ENCODE data around the gene PNRC1. TPM values are rescaled to one million over a fixed set of nuclear protein-coding genes. Genes with fewer than 3 reads are reported as not detected.
A peak's percentile ranks its signal among the peaks of the same experiment; 100 is the strongest.
"Not testable (repeated sequence)": the region's sequence is repeated elsewhere in the genome, so short reads cannot be mapped to it uniquely, and the experiment has no call there.

PNRC1 gene
- total RNA-seq, 8 experiments from 2014 or later = 39.4 to 201 (median 62.8) TPM

DNA sequence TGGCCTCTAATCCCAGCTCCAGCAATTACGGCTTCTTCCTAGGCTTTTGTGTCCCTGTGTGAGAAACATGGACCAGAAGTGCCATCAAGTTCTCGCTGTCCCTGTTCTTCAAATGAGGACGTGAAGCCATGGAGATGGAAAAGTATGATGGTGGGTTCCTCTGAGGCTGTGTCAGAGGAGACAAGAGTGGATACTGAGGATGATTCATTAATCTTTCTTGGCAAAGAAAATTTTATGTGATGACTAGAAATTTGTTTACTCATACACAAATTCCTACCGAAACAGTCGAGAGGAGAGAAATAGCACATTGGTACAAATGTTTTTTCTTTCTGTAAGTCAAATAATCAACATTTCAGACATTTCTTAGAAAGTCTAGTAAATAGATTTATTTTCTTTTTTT lies 35.0 kb upstream of the PNRC1 start:
- ATAC-seq (replicated peaks in 6 of 8) = no peak
- H3K27ac ChIP-seq = no peak overlapping the region
- H3K4me1 ChIP-seq (replicated peaks in 1 of 2) = no peaks in the 10 kb centered on the region
- no peak overlapping the region for H3K4me3 ChIP-seq
- 33 to 100% (median 79%) methylated on average over 1 to 5 of the region's 5 CpGs for WGBS, 10 experiments
- in situ Hi-C loops (cut with MboI; ENCODE audit: low pct_unique_long_range_greater_than_20kb in 2 of 9, low sequenced_read_pairs in 9 of 9, unreplicated experiment in 9 of 9) = no loop called here

DNA sequence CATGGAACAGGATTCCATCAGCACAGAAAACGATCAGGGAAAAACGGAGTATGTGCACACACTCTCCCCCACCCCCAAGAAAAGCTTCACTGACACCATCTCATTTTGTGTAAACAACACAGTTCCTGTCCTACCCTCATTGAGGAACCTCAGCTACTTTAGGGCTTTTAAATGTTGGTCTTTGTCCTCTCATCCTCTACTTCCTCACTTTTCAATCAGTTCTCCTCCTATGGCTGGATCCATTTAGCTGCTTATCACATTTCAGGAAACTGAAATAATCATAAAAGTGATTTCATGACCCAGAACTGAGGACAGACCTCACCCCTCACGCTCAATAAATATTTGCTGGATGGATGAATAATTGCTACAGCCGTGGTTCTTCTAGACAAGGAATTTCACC lies 33.1 kb upstream of the PNRC1 start:
- WGBS, 10 experiments = 40 to 86% (median 80%) methylated on average over 1 to 4 of the region's 4 CpGs; no CpG with 5 or more reads in 1 of the 10 experiments
- H3K4me1 ChIP-seq (replicated peaks in 1 of 2) = no peaks in the 10 kb centered on the region
- no peak overlapping the region for H3K27ac ChIP-seq
- no peak overlapping the region for H3K4me3 ChIP-seq
- no peak for ATAC-seq (replicated peaks in 6 of 8)
- in situ Hi-C loops (cut with MboI; ENCODE audit: low pct_unique_long_range_greater_than_20kb in 2 of 9, low sequenced_read_pairs in 9 of 9, unreplicated experiment in 9 of 9) = no loop called here

DNA sequence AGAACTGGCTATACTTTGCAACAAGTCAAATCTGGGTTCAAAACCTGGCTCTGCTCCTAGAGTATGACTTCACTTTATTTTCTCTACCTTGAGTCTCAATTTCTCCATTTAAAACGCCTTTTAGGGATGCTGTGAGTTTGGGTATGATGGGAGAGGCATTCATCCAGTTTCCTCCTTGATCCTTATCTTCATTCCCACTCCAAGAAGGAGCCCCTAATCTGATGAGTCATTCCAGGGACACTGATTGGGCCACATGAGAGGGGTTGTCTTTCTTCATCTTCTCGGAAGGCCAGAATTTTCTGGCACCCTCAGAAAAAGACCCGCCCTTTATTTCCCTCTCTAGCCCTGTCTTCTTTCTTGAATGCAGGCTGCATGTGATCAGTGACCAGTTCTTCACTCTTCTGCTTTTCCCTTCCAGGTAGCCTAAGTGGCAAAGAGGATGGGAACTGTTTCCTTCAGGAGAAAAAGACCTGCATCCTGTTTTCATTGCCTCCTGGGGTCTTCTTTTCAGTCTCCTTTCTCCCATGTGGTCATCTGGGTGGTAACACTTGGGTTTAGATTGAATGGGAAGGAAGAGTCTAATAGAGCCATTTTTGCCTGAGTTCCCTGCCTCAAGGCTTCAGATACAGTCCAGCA lies 32.1 kb upstream of the PNRC1 start:
- peak in 3 of 8 experiments; percentile 12 to 50 (median 47) for ATAC-seq (replicated peaks in 6 of 8)
- WGBS, 10 experiments = 43 to 100% (median 91%) methylated on average over 1 to 3 of the region's 3 CpGs; no CpG with 5 or more reads in 4 of the 10 experiments
- H3K27ac ChIP-seq = no peak overlapping the region
- in situ Hi-C loops (cut with MboI; ENCODE audit: low pct_unique_long_range_greater_than_20kb in 2 of 9, low sequenced_read_pairs in 9 of 9, unreplicated experiment in 9 of 9) = no loop called here
- H3K4me1 ChIP-seq (replicated peaks in 1 of 2) = no peaks in the 10 kb centered on the region
- no peak overlapping the region for H3K4me3 ChIP-seq

DNA sequence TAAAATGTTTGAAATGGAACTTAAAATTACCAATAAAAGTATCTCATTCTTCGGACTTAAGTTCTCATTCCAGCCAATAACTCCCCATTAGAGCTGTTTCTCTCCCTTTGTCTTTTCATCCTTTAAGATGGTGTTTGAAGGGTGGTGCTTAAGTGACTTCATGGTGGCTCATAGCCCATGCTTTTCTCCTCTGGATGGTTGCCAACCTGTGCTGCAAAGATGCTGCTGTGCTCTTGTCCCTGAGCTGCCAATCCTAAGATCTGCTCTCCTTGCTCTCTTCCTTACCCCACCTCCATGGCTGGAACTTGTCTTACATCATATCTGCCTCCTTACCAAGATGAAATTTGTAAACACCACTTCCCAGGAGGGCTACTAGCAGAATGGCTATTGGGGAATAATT lies 31.6 kb upstream of the PNRC1 start:
- 17 to 83% (median 69%) methylated on average over 1 of the region's 1 CpG; no CpG with 5 or more reads in 6 of the 10 experiments for WGBS, 10 experiments

DNA sequence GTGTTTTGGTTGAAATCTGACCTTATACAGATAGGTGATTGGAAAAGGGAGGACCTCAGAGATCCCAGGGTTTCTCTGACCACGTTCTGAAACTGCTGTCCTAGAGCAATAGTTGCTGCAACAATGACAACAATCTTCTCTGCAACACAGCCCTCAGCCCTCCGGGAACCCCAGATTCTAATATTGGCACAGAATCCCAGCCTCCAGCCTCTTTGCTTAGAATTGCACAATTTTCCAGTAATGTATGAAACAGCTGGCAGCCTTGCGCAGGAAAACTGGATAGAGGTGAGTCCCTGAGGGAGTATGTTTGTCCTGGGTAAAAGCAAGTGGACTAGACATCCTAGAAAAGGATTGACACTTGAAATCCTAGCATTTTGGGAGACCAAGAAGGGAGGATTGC lies 30.4 kb upstream of the PNRC1 start:
- H3K4me3 ChIP-seq = no peak overlapping the region
- no peak overlapping the region for H3K27ac ChIP-seq
- peak in 3 of 8 experiments; percentile 66 to 77 (median 72) for ATAC-seq (replicated peaks in 6 of 8)
- in situ Hi-C loops (cut with MboI; ENCODE audit: low pct_unique_long_range_greater_than_20kb in 2 of 9, low sequenced_read_pairs in 9 of 9, unreplicated experiment in 9 of 9) = no loop called here
- no peaks in the 10 kb centered on the region for H3K4me1 ChIP-seq (replicated peaks in 1 of 2)
- WGBS, 10 experiments = 0 to 100% (median 68%) methylated on average over 1 to 3 of the region's 3 CpGs; no CpG with 5 or more reads in 2 of the 10 experiments

More for the DNA sequence above, 31.6 kb upstream of the PNRC1 start:
- H3K4me1 ChIP-seq (replicated peaks in 1 of 2) = no peaks in the 10 kb centered on the region
- H3K4me3 ChIP-seq = no peak overlapping the region
- in situ Hi-C loops (cut with MboI; ENCODE audit: low pct_unique_long_range_greater_than_20kb in 2 of 9, low sequenced_read_pairs in 9 of 9, unreplicated experiment in 9 of 9) = no loop called here
- no peak overlapping the region for H3K27ac ChIP-seq
- ATAC-seq (replicated peaks in 6 of 8) = peak in 3 of 8 experiments; percentile 16 to 39 (median 30)

DNA sequence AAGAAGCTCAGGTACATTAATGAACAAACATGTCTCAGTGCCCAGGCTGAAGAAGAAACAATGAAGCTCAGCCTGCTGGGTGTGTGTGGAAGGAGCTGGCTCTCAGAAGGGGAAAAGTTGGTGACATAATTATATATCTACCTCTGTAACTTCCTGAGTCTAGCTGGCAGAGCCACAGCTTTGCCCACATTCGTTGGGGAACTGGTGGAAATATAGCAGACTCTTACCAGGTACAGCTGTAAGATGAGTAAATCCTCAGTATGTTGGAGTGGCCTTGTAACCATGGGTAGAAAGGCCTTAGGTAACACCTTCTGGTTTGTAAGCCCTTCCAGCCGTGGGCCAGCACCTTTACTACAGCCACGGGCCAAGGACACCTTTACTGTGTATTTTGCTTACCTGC lies 29.9 kb upstream of the PNRC1 start:
- WGBS, 10 experiments = 0 to 100% (median 78%) methylated on average over 1 to 3 of the region's 3 CpGs; no CpG with 5 or more reads in 2 of the 10 experiments
- in situ Hi-C loops (cut with MboI; ENCODE audit: low pct_unique_long_range_greater_than_20kb in 2 of 9, low sequenced_read_pairs in 9 of 9, unreplicated experiment in 9 of 9) = no loop called here
- no peak for ATAC-seq (replicated peaks in 6 of 8)
- Histone ChIP-seq H3K4me3 (no peak overlapping the region), H3K27ac (no peak overlapping the region), H3K4me1 (replicated peaks in 1 of 2) (no peaks in the 10 kb centered on the region)

DNA sequence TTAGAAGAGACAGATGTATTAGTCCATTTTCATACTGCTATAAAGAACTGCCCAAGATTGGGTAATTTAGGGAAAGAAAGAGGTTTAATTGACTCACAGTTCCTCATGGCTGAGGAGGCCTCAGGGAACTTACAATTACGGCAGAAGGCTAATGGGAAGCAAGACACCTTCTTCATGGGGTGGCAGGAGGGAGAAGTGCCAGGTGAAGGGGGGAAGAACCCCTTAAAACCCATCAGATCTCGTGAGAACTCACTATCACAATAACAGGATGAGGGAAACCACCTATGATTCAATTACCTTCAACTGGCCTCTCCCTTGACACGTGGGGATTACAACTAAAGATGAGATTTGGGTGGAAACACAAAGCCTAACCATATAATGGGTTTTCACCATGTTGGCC lies 28.9 kb upstream of the PNRC1 start:
- no peak overlapping the region for H3K27ac ChIP-seq
- H3K4me1 ChIP-seq (replicated peaks in 1 of 2) = no peaks in the 10 kb centered on the region
- no peak overlapping the region for H3K4me3 ChIP-seq
- 0 to 75% (median 69%) methylated on average over 1 of the region's 3 CpGs; no CpG with 5 or more reads in 6 of the 10 experiments for WGBS, 10 experiments
- ATAC-seq (replicated peaks in 6 of 8) = no peak
- in situ Hi-C loops (cut with MboI; ENCODE audit: low pct_unique_long_range_greater_than_20kb in 2 of 9, low sequenced_read_pairs in 9 of 9, unreplicated experiment in 9 of 9) = no loop called here

DNA sequence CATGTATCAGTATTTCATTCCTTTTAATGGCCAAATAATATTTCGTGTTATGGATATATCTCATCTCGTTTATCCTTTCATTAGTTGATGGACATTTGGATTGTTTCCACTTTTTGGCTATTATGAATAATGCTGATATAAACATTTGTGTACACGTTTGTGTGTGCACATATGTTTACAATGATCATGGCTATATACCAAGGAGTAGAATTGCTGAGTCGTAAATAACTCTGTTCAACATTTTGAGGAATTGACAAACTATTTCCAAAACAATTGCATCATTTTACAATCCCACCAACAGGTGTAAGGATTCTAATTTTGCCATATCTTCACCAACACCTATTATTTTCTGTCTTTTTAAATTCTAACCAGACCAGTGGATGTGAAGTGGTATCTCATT lies 26.3 kb upstream of the PNRC1 start:
- WGBS, 10 experiments = 23 to 100% (median 77%) methylated on average over 3 to 4 of the region's 4 CpGs
- H3K4me1 ChIP-seq (replicated peaks in 1 of 2) = no peaks in the 10 kb centered on the region
- H3K4me3 ChIP-seq = no peak overlapping the region
- H3K27ac ChIP-seq = no peak overlapping the region
- in situ Hi-C loops (cut with MboI; ENCODE audit: low pct_unique_long_range_greater_than_20kb in 2 of 9, low sequenced_read_pairs in 9 of 9, unreplicated experiment in 9 of 9) = no loop called here
- no peak for ATAC-seq (replicated peaks in 6 of 8)

DNA sequence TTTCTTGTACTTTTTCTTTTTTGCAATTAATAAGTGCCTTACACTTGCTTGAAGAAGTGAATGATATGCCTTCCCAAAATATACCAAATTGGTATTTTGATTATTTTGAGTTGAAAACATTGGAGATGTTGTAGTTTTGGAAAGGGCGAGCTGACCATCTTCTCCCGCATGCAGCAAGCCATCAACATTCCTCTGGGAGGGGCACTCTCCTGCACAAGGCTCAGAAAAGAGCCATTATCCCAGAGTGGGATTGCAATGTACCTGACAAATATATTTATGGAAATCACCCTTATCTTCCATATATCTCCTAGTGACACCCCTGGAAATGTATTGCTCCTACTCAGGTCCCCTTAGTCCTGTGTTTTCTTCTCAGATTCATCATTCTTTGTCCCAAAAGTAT lies 22.8 kb upstream of the PNRC1 start:
- H3K4me3 ChIP-seq = no peak overlapping the region
- WGBS, 10 experiments = 50 to 100% (median 80%) methylated on average over 1 to 2 of the region's 2 CpGs; no CpG with 5 or more reads in 5 of the 10 experiments
- H3K4me1 ChIP-seq (replicated peaks in 1 of 2) = no peaks in the 10 kb centered on the region
- ATAC-seq (replicated peaks in 6 of 8) = no peak
- in situ Hi-C loops (cut with MboI; ENCODE audit: low pct_unique_long_range_greater_than_20kb in 2 of 9, low sequenced_read_pairs in 9 of 9, unreplicated experiment in 9 of 9) = no loop called here
- no peak overlapping the region for H3K27ac ChIP-seq

DNA sequence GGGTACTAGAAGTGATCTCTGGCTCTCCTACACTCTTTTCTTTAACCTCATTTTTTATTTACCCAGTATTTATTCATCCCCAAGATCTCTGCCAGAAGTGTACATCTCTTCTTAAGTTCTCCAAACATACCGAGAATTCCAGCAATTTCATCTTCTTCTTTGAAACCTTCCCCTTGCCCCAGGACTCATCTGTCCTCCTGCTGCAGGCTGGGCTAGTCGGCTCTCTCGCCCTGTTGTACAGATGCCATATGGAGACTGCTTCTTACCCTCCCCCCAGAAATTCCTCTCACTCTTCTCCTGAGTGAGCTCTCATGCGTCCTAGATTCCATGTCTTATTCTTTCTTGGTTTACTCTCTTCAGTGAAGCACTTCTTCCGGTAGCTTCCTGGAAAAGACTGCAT lies 21.9 kb upstream of the PNRC1 start:
- H3K27ac ChIP-seq = no peak overlapping the region
- in situ Hi-C loops (cut with MboI; ENCODE audit: low pct_unique_long_range_greater_than_20kb in 2 of 9, low sequenced_read_pairs in 9 of 9, unreplicated experiment in 9 of 9) = no loop called here
- no peaks in the 10 kb centered on the region for H3K4me1 ChIP-seq (replicated peaks in 1 of 2)
- 28 to 97% (median 60%) methylated on average over 1 to 5 of the region's 5 CpGs for WGBS, 10 experiments
- peak in 2 of 8 experiments; percentile 65 to 92 for ATAC-seq (replicated peaks in 6 of 8)
- no peak overlapping the region for H3K4me3 ChIP-seq

DNA sequence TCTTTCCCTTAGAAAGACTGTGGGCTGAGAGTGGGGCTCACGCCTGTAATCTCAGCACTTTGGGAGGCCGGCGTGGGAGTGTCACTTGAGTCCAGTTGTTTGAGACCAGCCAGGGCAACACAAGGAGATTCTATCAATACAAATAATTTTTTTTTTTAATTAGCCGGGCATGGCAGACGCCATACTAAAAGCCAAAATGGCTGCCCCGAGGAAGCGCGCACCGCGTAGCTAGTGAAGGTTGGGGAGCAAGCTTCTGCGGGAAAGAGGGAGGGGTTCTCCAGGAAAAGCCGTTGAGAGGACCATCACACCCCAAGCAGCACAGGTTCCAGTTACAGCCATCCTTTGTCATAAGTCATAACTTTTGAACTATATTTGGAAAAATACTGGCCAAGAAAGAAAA lies 21.3 kb upstream of the PNRC1 start:
- H3K27ac ChIP-seq = no peak overlapping the region
- in situ Hi-C loops (cut with MboI; ENCODE audit: low pct_unique_long_range_greater_than_20kb in 2 of 9, low sequenced_read_pairs in 9 of 9, unreplicated experiment in 9 of 9) = no loop called here
- no peak overlapping the region for H3K4me3 ChIP-seq
- no peaks in the 10 kb centered on the region for H3K4me1 ChIP-seq (replicated peaks in 1 of 2)
- ATAC-seq (replicated peaks in 6 of 8) = no peak
- 60 to 100% (median 93%) methylated on average over 2 to 12 of the region's 12 CpGs for WGBS, 10 experiments

DNA sequence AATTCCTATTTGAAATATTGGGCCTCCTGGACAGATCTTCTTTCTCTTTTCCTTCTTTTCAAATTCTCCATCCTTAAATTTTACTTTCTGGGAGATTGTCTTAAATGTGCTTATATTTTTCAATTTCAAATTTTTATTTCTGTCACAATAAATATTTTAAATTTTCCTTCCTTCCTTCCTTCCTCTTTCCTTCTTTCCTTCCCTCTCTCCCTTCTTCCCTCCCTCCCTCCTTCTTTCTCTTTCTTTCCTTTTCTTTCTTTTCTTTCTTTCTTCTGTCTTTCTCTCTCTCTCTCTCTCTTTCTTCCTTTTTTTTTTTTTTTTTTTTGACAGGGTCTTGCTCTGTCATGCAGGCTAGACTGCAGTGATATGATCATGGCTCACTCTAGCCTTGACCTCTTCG lies 16.7 kb upstream of the PNRC1 start:
- ATAC-seq (replicated peaks in 6 of 8) = no peak
- H3K4me1 ChIP-seq (replicated peaks in 1 of 2) = no peaks in the 10 kb centered on the region
- H3K27ac ChIP-seq = no peak overlapping the region
- in situ Hi-C loops (cut with MboI; ENCODE audit: low pct_unique_long_range_greater_than_20kb in 2 of 9, low sequenced_read_pairs in 9 of 9, unreplicated experiment in 9 of 9) = no loop called here
- WGBS, 10 experiments = 40 to 100% (median 85%) methylated on average over 1 of the region's 1 CpG; no CpG with 5 or more reads in 2 of the 10 experiments
- H3K4me3 ChIP-seq = no peak overlapping the region

DNA sequence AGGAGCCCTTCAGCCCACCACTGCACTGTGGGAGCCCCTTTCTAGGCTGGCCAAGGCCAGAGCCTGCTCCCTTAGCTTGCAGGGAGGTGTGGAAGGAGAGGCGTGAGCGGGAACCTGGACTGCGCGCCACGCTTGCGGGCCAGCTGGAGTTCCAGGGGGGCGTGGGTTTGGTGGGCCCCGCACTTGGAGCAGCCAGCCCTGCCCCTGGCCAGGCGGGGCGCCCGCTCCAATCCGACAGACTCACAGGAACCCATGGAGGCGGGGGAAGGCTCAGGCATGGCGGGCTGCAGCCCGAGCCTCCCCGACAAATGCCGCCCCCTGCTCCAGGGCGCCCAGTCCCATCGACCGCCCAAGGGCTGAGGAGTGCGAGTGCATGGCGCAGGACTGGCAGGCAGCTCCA lies 15.6 kb upstream of the PNRC1 start:
- in situ Hi-C loops (cut with MboI; ENCODE audit: low pct_unique_long_range_greater_than_20kb in 2 of 9, low sequenced_read_pairs in 9 of 9, unreplicated experiment in 9 of 9); ATAC-seq (replicated peaks in 6 of 8); H3K4me3 ChIP-seq; H3K27ac ChIP-seq; H3K4me1 ChIP-seq (replicated peaks in 1 of 2): not testable (repeated sequence)
- 75 to 100% (median 88%) methylated on average over 4 to 7 of the region's 22 CpGs; no CpG with 5 or more reads in 6 of the 10 experiments for WGBS, 10 experiments

DNA sequence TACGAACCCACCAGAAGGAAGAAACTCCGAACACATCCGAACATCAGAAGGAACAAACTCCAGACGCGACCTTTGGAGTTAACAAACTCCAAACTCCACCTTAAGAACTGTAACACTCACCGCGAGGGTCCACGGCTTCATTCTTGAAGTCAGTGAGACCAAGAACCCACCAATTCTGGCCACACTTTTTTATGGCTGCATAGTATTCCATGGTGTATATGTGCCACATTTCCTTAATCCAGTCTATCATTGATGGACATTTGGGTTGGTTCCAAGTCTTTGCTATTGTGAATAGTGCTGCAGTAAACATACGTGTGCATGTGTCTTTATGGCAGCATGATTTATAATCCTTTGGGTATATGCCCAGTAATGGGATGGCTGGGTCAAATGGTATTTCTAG lies 14.4 kb upstream of the PNRC1 start:
- H3K27ac ChIP-seq; H3K4me1 ChIP-seq (replicated peaks in 1 of 2); ATAC-seq (replicated peaks in 6 of 8); H3K4me3 ChIP-seq; in situ Hi-C loops (cut with MboI; ENCODE audit: low pct_unique_long_range_greater_than_20kb in 2 of 9, low sequenced_read_pairs in 9 of 9, unreplicated experiment in 9 of 9): not testable (repeated sequence)
- WGBS, 10 experiments = 83 to 100% (median 100%) methylated on average over 1 to 3 of the region's 9 CpGs; no CpG with 5 or more reads in 7 of the 10 experiments

Data from motor neuron (in vitro differentiated cells).